Right ventricle myocardium superior (tissue), 1 donor: ENCODE data around the gene MC2R. TPM values are rescaled to one million over a fixed set of nuclear protein-coding genes. Genes with fewer than 3 reads are reported as not detected.

ENCODE experiments used
- ATAC-seq: fragments of 200-7000 bp; cut with Tn5 transposase; one replicate; pipeline ENCODE4 v1.9.1; 2020; ENCODE audit warnings: mild to moderate bottlenecking; ENCODE audit not compliant: poor library complexity
- DNase-seq: peaks from one replicate; pipeline ENCODE4 v3.0.0-alpha.2; 2020
- intact Hi-C: fragments of 100-400 bp; cut with DNase I; formaldehyde crosslinking; loops from one replicate; pipeline ENCODE4 v1.11.2; 2022
- total RNA-seq: library from RNA; stranded (reverse); fragmentation: NEBNext Ultra II Directional; extraction: Animal tissue kit (Norgen Biotek cat#: 25700); gene quantifications from one replicate; pipeline ENCODE4 v1.2.1, GENCODE V29; 2021
- donor health status: DM: no; HTN: yes; CAD: no; lungs with severe emphysema.

Gene MC2R
- total RNA-seq, 1 donor from 2014 or later = not detected

DNA sequence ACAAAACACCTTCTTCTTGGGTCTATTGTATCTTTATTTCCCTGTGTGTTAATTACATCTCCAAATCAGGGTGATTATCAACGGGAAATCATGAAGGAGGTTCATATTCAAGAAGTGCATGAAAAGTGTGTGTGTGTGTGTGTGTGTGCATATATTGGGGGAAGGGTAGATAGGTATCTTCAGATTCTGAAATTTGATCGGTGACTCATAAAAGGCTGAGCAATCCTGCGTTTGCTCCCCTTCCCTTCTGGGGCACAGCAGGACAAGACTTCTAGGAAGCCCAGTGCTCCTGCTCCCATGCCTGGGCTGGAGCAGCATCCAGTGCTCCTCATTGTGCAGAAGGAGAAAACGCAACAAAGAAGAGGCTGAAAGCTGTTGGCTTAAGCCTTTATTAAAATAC, 65.5 kb downstream of the MC2R start:
- DNase-seq (no peak), ATAC-seq (no peak)
- intact Hi-C loops = loop anchor here (10.0 kb wide), 1 partner anchor 45 kb away; no protein-coding TSS in a partner anchor

DNA sequence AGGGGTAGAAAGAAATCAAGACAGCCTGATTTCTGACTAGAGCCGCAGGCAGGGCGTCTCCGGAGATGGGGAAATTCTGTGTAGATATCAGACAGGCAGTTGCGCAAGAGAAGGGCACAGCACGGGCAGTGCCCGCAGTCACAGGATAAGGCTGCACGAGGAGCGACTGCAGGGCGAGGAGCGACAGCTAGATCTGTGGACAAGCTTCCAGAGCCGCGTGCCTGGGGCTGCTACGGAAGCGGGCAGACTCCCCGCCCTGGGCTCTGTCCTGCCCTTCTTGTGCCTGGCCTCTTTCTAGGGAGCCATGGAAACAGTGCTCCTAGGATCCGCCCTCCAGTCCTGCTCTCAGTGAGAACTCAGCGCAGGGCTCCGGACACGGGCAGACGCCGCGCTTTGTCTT, 78.8 kb downstream of the MC2R start:
- DNase-seq = no peak
- intact Hi-C loops = no loop called here
- no peak for ATAC-seq

DNA sequence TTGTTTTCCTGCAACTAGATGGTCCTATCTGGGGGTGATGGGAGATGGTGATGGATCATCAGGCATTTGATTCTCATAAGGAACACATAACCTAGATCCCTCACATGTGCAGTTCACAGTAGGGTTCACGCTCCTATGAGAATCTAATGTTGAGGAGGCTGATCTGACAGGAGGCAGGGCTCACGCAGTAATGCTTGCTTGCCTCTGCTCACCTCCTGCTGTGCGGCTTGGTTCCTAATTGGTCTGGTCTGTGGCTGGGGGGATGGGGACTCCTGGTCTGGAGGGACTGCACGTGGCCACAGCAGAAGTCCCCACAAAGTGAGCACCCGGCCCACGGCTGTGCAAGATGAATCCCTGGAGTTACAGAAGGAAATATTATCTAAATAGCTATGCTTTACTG, 80.1 kb downstream of the MC2R start:
- DNase-seq = no peak
- intact Hi-C loops = no loop called here
- ATAC-seq = no peak

DNA sequence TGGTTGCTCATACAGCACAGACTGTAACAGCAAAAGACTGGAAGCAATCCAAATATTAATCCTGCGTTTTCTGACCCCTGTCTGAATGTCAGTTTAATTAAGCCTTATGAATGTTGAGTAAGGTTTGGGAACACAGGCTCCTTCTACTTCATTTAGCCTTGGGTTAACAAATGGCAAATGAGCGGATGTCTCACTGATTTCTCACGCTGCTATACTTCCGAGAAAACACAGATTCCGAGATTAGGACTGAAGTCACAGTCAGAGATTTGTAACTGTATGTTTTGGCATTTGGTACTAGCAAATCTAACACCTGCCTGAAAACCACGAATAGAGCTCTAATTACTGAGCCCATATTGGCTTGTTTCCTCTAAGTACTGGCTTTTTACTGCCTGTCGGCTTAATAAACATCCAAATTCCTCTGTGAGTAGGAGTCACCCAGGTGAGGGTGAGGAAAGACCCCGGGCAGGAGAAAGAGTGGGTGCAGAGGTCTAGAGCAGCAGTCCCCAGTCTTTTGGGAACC, 80.8 kb downstream of the MC2R start:
- ATAC-seq (no peak), DNase-seq (no peak)
- intact Hi-C loops = no loop called here

Other genes starting within 250 kb of the MC2R start
- gene FAM210A, start 189.0 kb downstream of the MC2R start, total RNA-seq = 62.1 TPM
- gene RNMT, start 188.9 kb downstream of the MC2R start, total RNA-seq = 21.4 TPM
- not detected for gene MC5R, start 91.4 kb downstream of the MC2R start, total RNA-seq
- gene ZNF519, start 216.9 kb upstream of the MC2R start, total RNA-seq = 2.7 TPM